Spinal cord (tissue), 10 donors: ENCODE data around the gene POC1A. TPM values are rescaled to one million over a fixed set of nuclear protein-coding genes. Genes with fewer than 3 reads are reported as not detected.
"Not testable (repeated sequence)": the region's sequence is repeated elsewhere in the genome, so short reads cannot be mapped to it uniquely, and the experiment has no call there.

ENCODE experiments used
- DNase-seq, 6 donors: peaks; one replicate each; pipeline versions ENCODE4 v3.0.0 to v3.0.0-alpha.2; 2013 to 2015; ENCODE audit warnings: low spot score in 6 of 6, low read depth in 4 of 6
- H3K27ac ChIP-seq: one replicate; pipeline ENCODE4 v1.5.1; 2013; ENCODE audit warnings: low read depth, low read length, control low read depth
- H3K27me3 ChIP-seq: one replicate; pipeline ENCODE4 v1.6.1; 2013; ENCODE audit warnings: low read length; ENCODE audit not compliant: control insufficient read depth, insufficient read depth
- H3K36me3 ChIP-seq: one replicate; pipeline ENCODE4 v1.6.1; 2013; ENCODE audit warnings: low read length; ENCODE audit not compliant: control insufficient read depth, insufficient read depth
- H3K4me1 ChIP-seq: one replicate; pipeline ENCODE4 v1.6.1; 2013; ENCODE audit warnings: low read length; ENCODE audit not compliant: control insufficient read depth, insufficient read depth
- H3K4me3 ChIP-seq: one replicate; pipeline ENCODE4 v1.5.1; 2013; ENCODE audit warnings: low read depth, low read length, control low read depth
- H3K9me3 ChIP-seq: one replicate; pipeline ENCODE4 v1.6.1; 2013; ENCODE audit warnings: low read length; ENCODE audit not compliant: control insufficient read depth, insufficient read depth
- WGBS: methylation state at CpG from one replicate; pipeline ENCODE4 v1.1.5; 2013; ENCODE audit warnings: missing lambda C conversion rate; ENCODE audit not compliant: insufficient coverage; 5-methylcytosine and 5-hydroxymethylcytosine counted together
- polyA plus RNA-seq, 2 donors: library from polyadenylated mRNA; unstranded; fragments of 120-200 nt; gene quantifications; one replicate each; pipeline ENCODE4 v1.2.1, GENCODE V29; 2013; ENCODE audit not compliant: insufficient read length in 2 of 2
- total RNA-seq, 2 donors: library from RNA; depleted of rRNA in 1 of 2; stranded (reverse); fragments of 120-200 nt in 1 of 2; fragments of >200 nt in 1 of 2; gene quantifications; one replicate each; pipeline versions ENCODE4 v1.2.3 to v1.2.4, GENCODE V29; 2013 to 2014
- donor health status: healthy.

Gene POC1A
- total and polyA plus RNA-seq, 4 donors: 3.9 to 8.5 (median 6.2) TPM

- Histone ChIP-seq H3K4me3 (no peak overlapping the region), H3K9me3 (no peaks in the 10 kb centered on the region), H3K36me3 (no peaks in the 10 kb centered on the region), H3K27ac (no peak overlapping the region), H3K27me3 (no peaks in the 10 kb centered on the region), H3K4me1 (peaks cover 10% of the 10 kb centered on the region)
- no peak for DNase-seq
- 95% methylated on average over 5 of the region's 6 CpGs for WGBS
Measured at GRCh38 chr3:52185311-52185710, 31.1 kb upstream of the POC1A start.

GRCh38 chr3:52184690-52185089 is 30.5 kb upstream of the POC1A start:
- Histone ChIP-seq H3K4me1 (peaks cover 4% of the 10 kb centered on the region), H3K27me3 (no peaks in the 10 kb centered on the region), H3K27ac (no peak overlapping the region), H3K36me3 (no peaks in the 10 kb centered on the region), H3K4me3 (no peak overlapping the region), H3K9me3 (no peaks in the 10 kb centered on the region)
- WGBS: 93% methylated on average over 7 of the region's 8 CpGs
- DNase-seq: no peak

GRCh38 chr3:52183786-52184445 is 29.7 kb upstream of the POC1A start:
- H3K4me1 ChIP-seq: no peaks in the 10 kb centered on the region
- H3K4me3 ChIP-seq: no peak overlapping the region
- H3K27me3 ChIP-seq: no peaks in the 10 kb centered on the region
- 77% methylated on average over 2 of the region's 7 CpGs for WGBS
- no peak for DNase-seq
- H3K36me3 ChIP-seq: no peaks in the 10 kb centered on the region
- no peak overlapping the region for H3K27ac ChIP-seq
- H3K9me3 ChIP-seq: no peaks in the 10 kb centered on the region

DNA sequence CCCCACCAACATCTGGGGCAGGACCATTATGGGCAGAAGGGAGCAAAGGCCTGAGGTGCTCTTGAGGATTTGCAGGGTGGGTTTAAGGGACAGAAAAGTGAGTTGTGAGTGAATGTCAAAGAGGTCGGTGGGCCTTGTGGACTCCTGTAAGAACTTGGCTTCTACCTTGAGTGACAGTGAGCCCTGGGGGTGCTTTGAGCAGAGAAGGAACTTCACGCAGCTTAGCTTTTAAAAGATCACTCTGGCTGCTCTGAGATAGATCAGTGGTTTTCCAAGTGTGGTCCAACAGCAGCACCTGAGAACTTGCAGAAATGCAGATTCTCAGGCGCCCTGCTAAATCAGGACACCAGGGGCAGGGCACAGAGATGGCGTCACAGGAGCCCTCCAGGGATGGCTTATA is 28.5 kb upstream of the POC1A start:
- no peaks in the 10 kb centered on the region for H3K27me3 ChIP-seq
- no peak overlapping the region for H3K4me3 ChIP-seq
- H3K36me3 ChIP-seq: no peaks in the 10 kb centered on the region
- H3K27ac ChIP-seq: no peak overlapping the region
- 98% methylated on average over 4 of the region's 4 CpGs for WGBS
- no peaks in the 10 kb centered on the region for H3K9me3 ChIP-seq
- no peaks in the 10 kb centered on the region for H3K4me1 ChIP-seq
- no peak for DNase-seq

GRCh38 chr3:52182196-52182595 is 28.0 kb upstream of the POC1A start:
- WGBS: 91% methylated on average over 4 of the region's 5 CpGs
- H3K27ac ChIP-seq: no peak overlapping the region
- DNase-seq: no peak
- no peaks in the 10 kb centered on the region for H3K9me3 ChIP-seq
- H3K36me3 ChIP-seq: no peaks in the 10 kb centered on the region
- H3K27me3 ChIP-seq: no peaks in the 10 kb centered on the region
- H3K4me1 ChIP-seq: no peaks in the 10 kb centered on the region
- H3K4me3 ChIP-seq: no peak overlapping the region

- H3K9me3 ChIP-seq: no peaks in the 10 kb centered on the region
- no peak overlapping the region for H3K27ac ChIP-seq
- no peaks in the 10 kb centered on the region for H3K36me3 ChIP-seq
- no peak overlapping the region for H3K4me3 ChIP-seq
- DNase-seq: no peak
- no peaks in the 10 kb centered on the region for H3K27me3 ChIP-seq
- no peaks in the 10 kb centered on the region for H3K4me1 ChIP-seq
- 62% methylated on average over 4 of the region's 4 CpGs for WGBS
Measured at GRCh38 chr3:52181543-52181942, 27.3 kb upstream of the POC1A start.

DNA sequence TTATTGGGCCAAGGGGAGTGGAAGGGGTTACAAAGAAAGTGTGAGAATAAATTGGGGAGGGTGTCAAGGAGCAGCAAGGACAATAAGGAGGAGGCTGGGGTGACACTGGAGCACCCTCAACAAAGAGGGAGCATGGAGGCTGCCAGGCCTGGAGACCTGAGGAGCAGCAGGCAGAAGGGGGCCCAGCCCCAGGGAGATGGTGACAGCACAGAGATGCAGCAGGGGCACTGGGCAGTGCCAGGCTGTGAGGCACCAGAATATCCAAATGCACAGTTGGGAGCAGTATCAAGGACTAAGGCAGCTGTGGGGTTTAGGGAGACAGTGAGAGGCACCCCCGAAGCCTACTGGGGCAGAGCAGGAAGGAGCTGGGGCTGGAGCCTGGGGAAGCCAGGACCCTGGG is 24.3 kb upstream of the POC1A start:
- 81% methylated on average over 1 of the region's 1 CpG for WGBS

GRCh38 chr3:52178126-52178525 is 23.9 kb upstream of the POC1A start:
- not testable (repeated sequence) for H3K27me3 ChIP-seq, H3K9me3 ChIP-seq, H3K4me1 ChIP-seq, DNase-seq, H3K27ac ChIP-seq, H3K36me3 ChIP-seq, H3K4me3 ChIP-seq
- WGBS: 93% methylated on average over 4 of the region's 4 CpGs

More for the DNA sequence above, 24.3 kb upstream of the POC1A start:
- Histone ChIP-seq H3K27ac (no peak overlapping the region), H3K27me3 (no peaks in the 10 kb centered on the region), H3K36me3 (no peaks in the 10 kb centered on the region), H3K9me3 (no peaks in the 10 kb centered on the region), H3K4me3 (no peak overlapping the region), H3K4me1 (no peaks in the 10 kb centered on the region)
- DNase-seq: no peak

- 90% methylated on average over 5 of the region's 5 CpGs for WGBS
- no peak overlapping the region for H3K27ac ChIP-seq
- H3K4me3 ChIP-seq: no peak overlapping the region
- H3K36me3 ChIP-seq: no peaks in the 10 kb centered on the region
- no peak for DNase-seq
- H3K27me3 ChIP-seq: no peaks in the 10 kb centered on the region
- no peaks in the 10 kb centered on the region for H3K4me1 ChIP-seq
- no peaks in the 10 kb centered on the region for H3K9me3 ChIP-seq
Measured at GRCh38 chr3:52177701-52178042, 23.4 kb upstream of the POC1A start.

- no peak overlapping the region for H3K27ac ChIP-seq
- DNase-seq: no peak
- no peaks in the 10 kb centered on the region for H3K27me3 ChIP-seq
- no peaks in the 10 kb centered on the region for H3K36me3 ChIP-seq
- no peaks in the 10 kb centered on the region for H3K9me3 ChIP-seq
- WGBS: 84% methylated on average over 14 of the region's 15 CpGs
- H3K4me3 ChIP-seq: no peak overlapping the region
- H3K4me1 ChIP-seq: no peaks in the 10 kb centered on the region
Measured at GRCh38 chr3:52176951-52177700, 22.9 kb upstream of the POC1A start.
